ENCODE results near the gene ENDOD1.

ENDOD1 gene

DNA sequence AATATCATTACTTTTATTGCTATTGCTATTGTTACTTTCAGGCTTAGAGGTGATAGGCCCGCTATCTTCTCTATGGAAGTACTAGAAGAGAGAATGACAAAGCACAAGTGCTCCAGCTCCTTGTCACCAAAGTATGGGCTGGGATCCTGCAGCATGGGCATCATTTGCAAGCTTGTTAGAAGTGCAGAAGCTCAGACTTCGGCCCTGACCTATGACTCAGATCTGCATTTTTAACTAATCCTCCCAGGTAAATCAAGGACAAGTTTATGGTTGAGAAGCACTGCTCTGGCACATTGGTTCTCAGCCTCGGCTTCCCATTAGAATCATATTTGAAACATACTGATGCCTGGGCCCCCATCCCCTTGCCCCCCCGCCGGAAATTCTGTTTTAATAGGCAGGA, 8.6 kb upstream of the ENDOD1 start:
- H2AFZ ChIP-seq (ENCODE audit: low read length): no peak overlapping the region
- TF ChIP-seq EZH2 (optimal IDR thresholded peaks at IDR 0.05; ENCODE audit: low read depth, low read length) (no peak), EZH2phosphoT487 (IDR thresholded peaks at IDR 0.05; ENCODE audit: low read length) (no peak)
- TF ChIP-seq, protein P1, sequence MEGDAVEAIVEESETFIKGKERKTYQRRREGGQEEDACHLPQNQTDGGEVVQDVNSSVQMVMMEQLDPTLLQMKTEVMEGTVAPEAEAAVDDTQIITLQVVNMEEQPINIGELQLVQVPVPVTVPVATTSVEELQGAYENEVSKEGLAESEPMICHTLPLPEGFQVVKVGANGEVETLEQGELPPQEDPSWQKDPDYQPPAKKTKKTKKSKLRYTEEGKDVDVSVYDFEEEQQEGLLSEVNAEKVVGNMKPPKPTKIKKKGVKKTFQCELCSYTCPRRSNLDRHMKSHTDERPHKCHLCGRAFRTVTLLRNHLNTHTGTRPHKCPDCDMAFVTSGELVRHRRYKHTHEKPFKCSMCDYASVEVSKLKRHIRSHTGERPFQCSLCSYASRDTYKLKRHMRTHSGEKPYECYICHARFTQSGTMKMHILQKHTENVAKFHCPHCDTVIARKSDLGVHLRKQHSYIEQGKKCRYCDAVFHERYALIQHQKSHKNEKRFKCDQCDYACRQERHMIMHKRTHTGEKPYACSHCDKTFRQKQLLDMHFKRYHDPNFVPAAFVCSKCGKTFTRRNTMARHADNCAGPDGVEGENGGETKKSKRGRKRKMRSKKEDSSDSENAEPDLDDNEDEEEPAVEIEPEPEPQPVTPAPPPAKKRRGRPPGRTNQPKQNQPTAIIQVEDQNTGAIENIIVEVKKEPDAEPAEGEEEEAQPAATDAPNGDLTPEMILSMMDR (IDR thresholded peaks at IDR 0.05; ENCODE audit: low read length): no peak
- no peak overlapping the region for H3K4me3 ChIP-seq (ENCODE audit: low read length)

GRCh38 chr11:95081412-95081811, 8.2 kb upstream of the ENDOD1 start:
- no peaks in the 10 kb centered on the region for H3K9me2 ChIP-seq (replicated peaks; ENCODE audit: insufficient read depth, low read length)
- H3K4me1 ChIP-seq (ENCODE audit: low read length): peaks cover 9% of the 10 kb centered on the region
- TF ChIP-seq, protein P1 (IDR thresholded peaks at IDR 0.05; ENCODE audit: low read length): no peak
- TF ChIP-seq EZH2phosphoT487 (IDR thresholded peaks at IDR 0.05; ENCODE audit: low read length) (no peak), EZH2 (optimal IDR thresholded peaks at IDR 0.05; ENCODE audit: low read depth, low read length) (no peak)
- no peaks in the 10 kb centered on the region for H3F3A ChIP-seq (ENCODE audit: insufficient read depth, low read length)
- H3K27me3 ChIP-seq (replicated peaks; ENCODE audit: insufficient read depth, low read length): no peaks in the 10 kb centered on the region
- no peak overlapping the region for H3K4me3 ChIP-seq (ENCODE audit: low read length)
- H3K9ac ChIP-seq (ENCODE audit: low read length): no peak overlapping the region
- no peak overlapping the region for H3K27ac ChIP-seq (ENCODE audit: low read length)
- no peak overlapping the region for H3K4me2 ChIP-seq (ENCODE audit: low read depth, low read length)
- no peaks in the 10 kb centered on the region for H3K36me3 ChIP-seq (replicated peaks; ENCODE audit: insufficient read depth, low read length)
- no peak for DNase-seq
- no peak overlapping the region for H2AFZ ChIP-seq (ENCODE audit: low read length)
- no peaks in the 10 kb centered on the region for H3K9me3 ChIP-seq (replicated peaks; ENCODE audit: insufficient read depth, low read length)
- H4K20me1 ChIP-seq (ENCODE audit: insufficient read depth, low read length): no peaks in the 10 kb centered on the region
- H3K79me2 ChIP-seq (ENCODE audit: low read length): no peaks in the 10 kb centered on the region

More for the DNA sequence above, 8.6 kb upstream of the ENDOD1 start:
- Histone ChIP-seq H3K4me2 (ENCODE audit: low read depth, low read length) (no peak overlapping the region), H3K9me3 (replicated peaks; ENCODE audit: insufficient read depth, low read length) (no peaks in the 10 kb centered on the region), H3K9me2 (replicated peaks; ENCODE audit: insufficient read depth, low read length) (no peaks in the 10 kb centered on the region), H3K27me3 (replicated peaks; ENCODE audit: insufficient read depth, low read length) (no peaks in the 10 kb centered on the region), H3K36me3 (replicated peaks; ENCODE audit: insufficient read depth, low read length) (no peaks in the 10 kb centered on the region), H3K4me1 (ENCODE audit: low read length) (peaks cover 13% of the 10 kb centered on the region), H3K27ac (ENCODE audit: low read length) (no peak overlapping the region), H3K79me2 (ENCODE audit: low read length) (no peaks in the 10 kb centered on the region), H3K9ac (ENCODE audit: low read length) (no peak overlapping the region), H3F3A (ENCODE audit: insufficient read depth, low read length) (no peaks in the 10 kb centered on the region), H4K20me1 (ENCODE audit: insufficient read depth, low read length) (no peaks in the 10 kb centered on the region)
- DNase-seq: no peak

GRCh38 chr11:95082576-95083001, 7.1 kb upstream of the ENDOD1 start:
- Histone ChIP-seq H3K9ac (ENCODE audit: low read length) (no peak overlapping the region), H3K79me2 (ENCODE audit: low read length) (no peaks in the 10 kb centered on the region), H3K36me3 (replicated peaks; ENCODE audit: insufficient read depth, low read length) (no peaks in the 10 kb centered on the region), H3K9me3 (replicated peaks; ENCODE audit: insufficient read depth, low read length) (no peaks in the 10 kb centered on the region), H3K27me3 (replicated peaks; ENCODE audit: insufficient read depth, low read length) (no peaks in the 10 kb centered on the region), H3K9me2 (replicated peaks; ENCODE audit: insufficient read depth, low read length) (no peaks in the 10 kb centered on the region), H3K4me1 (ENCODE audit: low read length) (no peaks in the 10 kb centered on the region), H2AFZ (ENCODE audit: low read length) (no peak overlapping the region), H4K20me1 (ENCODE audit: insufficient read depth, low read length) (no peaks in the 10 kb centered on the region), H3F3A (ENCODE audit: insufficient read depth, low read length) (no peaks in the 10 kb centered on the region), H3K4me3 (ENCODE audit: low read length) (no peak overlapping the region), H3K27ac (ENCODE audit: low read length) (no peak overlapping the region), H3K4me2 (ENCODE audit: low read depth, low read length) (no peak overlapping the region)
- DNase-seq: no peak
- TF ChIP-seq EZH2 (optimal IDR thresholded peaks at IDR 0.05; ENCODE audit: low read depth, low read length) (no peak), EZH2phosphoT487 (IDR thresholded peaks at IDR 0.05; ENCODE audit: low read length) (no peak)
- TF ChIP-seq, protein P1 (IDR thresholded peaks at IDR 0.05; ENCODE audit: low read length): no peak

All from MM.1S (cell line).